Small intestine (tissue), 7 donors: ENCODE data around the gene PRSS12. TPM values are rescaled to one million over a fixed set of nuclear protein-coding genes. Genes with fewer than 3 reads are reported as not detected.
"Not testable (repeated sequence)": the region's sequence is repeated elsewhere in the genome, so short reads cannot be mapped to it uniquely, and the experiment has no call there.

Experiments
- DNase-seq, 2 donors: peaks; one replicate each; pipeline versions ENCODE4 v3.0.0 to v3.0.0-alpha.2; 2013
- FAIRE-seq: peaks from 2 replicates; lab custom pipeline; 2012; peaks lifted over from hg19 to GRCh38; lab: Jason Lieb, UNC
- H3K27ac ChIP-seq, 3 donors: one replicate each; pipeline ENCODE4 v1.5.1; 2013; ENCODE audit warnings: low read length in 2 of 3, mild to moderate bottlenecking in 2 of 3, control low read depth in 1 of 3, inconsistent platforms in 1 of 3, low read depth in 1 of 3, moderate library complexity in 1 of 3
- H3K27me3 ChIP-seq, 3 donors: one replicate each; pipeline ENCODE4 v1.6.1; 2013; ENCODE audit warnings: low read length in 3 of 3, inconsistent platforms in 1 of 3; ENCODE audit not compliant: control insufficient read depth in 3 of 3, insufficient read depth in 3 of 3
- H3K36me3 ChIP-seq, 3 donors: one replicate each; pipeline ENCODE4 v1.6.1; 2013; ENCODE audit warnings: low read length in 3 of 3, inconsistent platforms in 1 of 3, low read depth in 1 of 3, mild to moderate bottlenecking in 1 of 3, moderate library complexity in 1 of 3; ENCODE audit not compliant: control insufficient read depth in 3 of 3, insufficient read depth in 2 of 3
- H3K4me1 ChIP-seq, 3 donors: one replicate each; pipeline ENCODE4 v1.6.1; 2013; ENCODE audit warnings: low read length in 2 of 3, inconsistent platforms in 1 of 3, low read depth in 1 of 3, mild to moderate bottlenecking in 1 of 3, moderate library complexity in 1 of 3; ENCODE audit not compliant: control insufficient read depth in 3 of 3, insufficient read depth in 2 of 3
- H3K4me3 ChIP-seq, 3 donors: one replicate each; pipeline ENCODE4 v1.5.1; 2013; ENCODE audit warnings: low read length in 3 of 3, control low read depth in 1 of 3, inconsistent platforms in 1 of 3, low read depth in 1 of 3, mild to moderate bottlenecking in 1 of 3, moderate library complexity in 1 of 3
- H3K9me3 ChIP-seq, 2 donors: one replicate each; pipeline ENCODE4 v1.6.1; 2013; ENCODE audit warnings: low read depth in 1 of 2, low read length in 1 of 2; ENCODE audit not compliant: control insufficient read depth in 2 of 2, insufficient read depth in 1 of 2
- WGBS, 3 donors: extraction: QIAGEN DNeasy Blood & Tissue Kit; methylation state at CpG; one replicate each; pipeline ENCODE4 v1.1.7; 2013; 5-methylcytosine and 5-hydroxymethylcytosine counted together
- polyA plus RNA-seq, 4 donors: library from polyadenylated mRNA; stranded (reverse) in 3 of 4; unstranded in 1 of 4; fragments of 200-250 nt in 3 of 4; fragments of 120-200 nt in 1 of 4; gene quantifications; one replicate each; pipeline versions ENCODE4 v1.2.1 to v1.2.3, GENCODE V29; 2013
- donor health status: healthy with polysubstance abuse.
- donor health status: control.
- donor health status: control.
- donor health status: Bipolar disorder and iron deficiency.
- donor health status: healthy.

The PRSS12 gene
- polyA plus RNA-seq, 4 donors: 2.2 to 20.8 (median 8.9) TPM

GRCh38 chr4:118278473-118279274 lies 74.1 kb downstream of the PRSS12 start:
- no peak for FAIRE-seq
- H3K4me1 ChIP-seq: peaks cover 0 to 27% (median 4%) of the 10 kb centered on the region in 3 donors

DNA sequence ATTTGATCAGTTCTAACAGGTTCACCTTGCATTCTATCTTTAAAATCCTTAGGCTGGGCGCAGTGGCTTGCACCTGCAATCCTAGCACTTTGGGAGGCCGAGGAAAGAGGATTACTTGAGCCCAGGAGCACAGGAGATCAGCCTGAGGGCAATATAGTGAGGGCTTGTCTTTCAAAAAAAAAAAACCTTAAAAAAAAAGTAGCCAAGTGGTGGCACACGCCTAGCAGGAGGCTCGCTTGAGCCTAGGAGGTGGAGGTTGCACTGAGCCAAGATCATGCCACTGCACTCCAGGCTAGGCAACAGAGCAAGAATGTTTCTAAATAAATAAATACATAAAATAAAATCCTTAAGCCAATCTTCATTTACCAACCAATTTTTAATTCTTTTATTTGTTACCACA lies 75.6 kb downstream of the PRSS12 start:
- H3K4me3 ChIP-seq: no peak overlapping the region
- H3K36me3 ChIP-seq: peaks cover 0 to 3% (median 0%) of the 10 kb centered on the region in 3 donors
- DNase-seq (peak; percentile 25 to 31), FAIRE-seq (no peak)
- H3K9me3 ChIP-seq: peaks cover 0 to 4% of the 10 kb centered on the region in 2 donors
- H3K27ac ChIP-seq: peak overlapping the region in 2 of 3 donors; percentile 58 to 94
- H3K27me3 ChIP-seq: no peaks in the 10 kb centered on the region
- H3K4me1 ChIP-seq: peaks cover 0 to 27% (median 4%) of the 10 kb centered on the region in 3 donors
- 25 to 66% (median 51%) methylated on average over 4 of the region's 4 CpGs for whole genome bisulfite sequencing, 3 donors

More at GRCh38 chr4:118278473-118279274, 74.1 kb downstream of the PRSS12 start:
- no peaks in the 10 kb centered on the region for H3K27me3 ChIP-seq
- 0 to 1% (median 0%) methylated on average over 55 to 56 of the region's 56 CpGs for WGBS, 3 donors
- peaks cover 0 to 4% of the 10 kb centered on the region in 2 donors for H3K9me3 ChIP-seq
- peak overlapping the region; percentile 94 to 97 (median 96) for H3K27ac ChIP-seq
- peaks cover 0 to 3% (median 0%) of the 10 kb centered on the region in 3 donors for H3K36me3 ChIP-seq
- peak overlapping the region; percentile 73 to 94 (median 81) for H3K4me3 ChIP-seq
- DNase-seq: peak; percentile 98 to 99

DNA sequence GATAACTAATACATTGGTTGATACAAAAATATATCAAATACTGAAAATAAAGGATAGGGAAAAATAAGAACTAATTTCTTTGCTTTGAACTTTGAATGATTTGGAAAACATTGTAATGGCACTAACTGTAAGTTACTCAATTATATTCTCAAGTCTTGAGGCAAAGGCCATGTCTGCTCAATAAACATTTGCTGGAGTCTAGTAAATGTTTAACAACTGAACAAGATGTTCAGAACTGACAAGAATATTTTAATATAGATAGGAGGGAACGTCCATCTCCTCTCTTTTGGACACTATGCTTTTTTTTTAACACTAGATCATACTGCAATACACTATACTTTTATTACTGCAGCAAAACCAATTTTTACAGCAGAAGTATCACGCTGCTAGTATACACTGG lies 76.2 kb downstream of the PRSS12 start:
- H3K36me3 ChIP-seq: no peaks in the 10 kb centered on the region
- H3K9me3 ChIP-seq: peaks cover 0 to 4% of the 10 kb centered on the region in 2 donors
- H3K27me3 ChIP-seq: no peaks in the 10 kb centered on the region
- no peak overlapping the region for H3K4me3 ChIP-seq
- DNase-seq: peak; percentile 62 to 67
- 19 to 53% (median 24%) methylated on average over 2 of the region's 2 CpGs for WGBS, 3 donors
- H3K27ac ChIP-seq: peak overlapping the region in 1 of 3 donors; percentile 94
- FAIRE-seq: no peak
- H3K4me1 ChIP-seq: peaks cover 0 to 25% (median 4%) of the 10 kb centered on the region in 3 donors

DNA sequence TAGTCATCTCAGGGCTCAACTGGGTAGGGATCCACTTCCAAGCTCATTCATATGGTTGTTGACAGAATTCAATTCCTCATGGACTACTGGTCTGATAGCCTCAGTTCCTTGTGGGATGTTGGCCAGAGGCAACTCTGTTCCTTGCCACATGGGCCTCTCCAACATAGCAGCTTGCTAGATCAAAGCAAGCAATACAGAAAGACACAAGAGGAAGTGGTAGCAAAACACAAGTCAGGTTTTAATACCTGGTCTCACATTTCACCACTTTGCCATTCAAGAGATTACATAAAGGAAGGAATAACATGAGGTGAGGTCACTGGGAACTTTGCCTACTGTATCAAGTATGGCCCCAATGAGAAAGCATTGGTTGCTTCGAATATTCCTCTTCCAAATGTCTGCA lies 79.2 kb downstream of the PRSS12 start:
- no peak for FAIRE-seq

DNA sequence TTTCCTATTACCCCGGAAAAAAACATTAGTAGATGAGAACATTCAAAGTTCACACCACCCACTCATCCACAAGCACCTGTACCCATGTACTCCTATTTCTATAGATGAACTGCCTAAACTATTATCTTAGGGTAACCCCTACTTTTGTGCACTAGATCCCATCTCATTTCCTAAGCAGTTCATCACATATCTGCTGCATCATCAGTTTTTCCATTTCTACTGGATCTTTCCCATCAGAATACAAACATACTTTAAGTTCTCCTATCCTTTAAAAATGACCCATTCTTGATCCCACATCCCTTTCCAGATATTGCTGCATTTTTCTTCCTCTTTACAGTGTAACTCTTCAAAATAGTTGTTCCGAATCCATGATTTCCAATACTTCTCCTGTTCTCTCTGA lies 81.0 kb downstream of the PRSS12 start:
- Histone ChIP-seq H3K4me1 (peaks cover 0 to 8% (median 2%) of the 10 kb centered on the region in 3 donors), H3K36me3 (no peaks in the 10 kb centered on the region), H3K27me3 (no peaks in the 10 kb centered on the region), H3K27ac (no peak overlapping the region), H3K9me3 (peaks cover 0 to 4% of the 10 kb centered on the region in 2 donors), H3K4me3 (no peak overlapping the region)
- DNase-seq (no peak), FAIRE-seq (no peak)
- WGBS, 3 donors: 79 to 85% (median 82%) methylated on average over 2 of the region's 2 CpGs

More for the DNA sequence above, 79.2 kb downstream of the PRSS12 start:
- DNase-seq: no peak
- Histone ChIP-seq H3K27me3 (no peaks in the 10 kb centered on the region), H3K27ac (no peak overlapping the region), H3K36me3 (no peaks in the 10 kb centered on the region), H3K4me3 (no peak overlapping the region), H3K4me1 (peaks cover 0 to 16% (median 2%) of the 10 kb centered on the region in 3 donors), H3K9me3 (peaks cover 0 to 4% of the 10 kb centered on the region in 2 donors)
- 89 to 96% (median 92%) methylated on average over 1 of the region's 1 CpG for WGBS, 3 donors

- FAIRE-seq: peak; percentile 89
- Histone ChIP-seq H3K9me3 (no peaks in the 10 kb centered on the region), H3K4me3 (no peak overlapping the region), H3K36me3 (no peaks in the 10 kb centered on the region), H3K27ac (no peak overlapping the region), H3K27me3 (no peaks in the 10 kb centered on the region), H3K4me1 (no peaks in the 10 kb centered on the region)
- peak; percentile 50 to 64 for DNase-seq
- 2 to 4% (median 2%) methylated on average over 2 of the region's 2 CpGs for WGBS, 3 donors
Observed at GRCh38 chr4:118270492-118270891, 82.3 kb downstream of the PRSS12 start.

GRCh38 chr4:118268780-118269179 lies 84.0 kb downstream of the PRSS12 start:
- no peaks in the 10 kb centered on the region for H3K4me1 ChIP-seq
- H3K4me3 ChIP-seq: no peak overlapping the region
- H3K27me3 ChIP-seq: no peaks in the 10 kb centered on the region
- FAIRE-seq (no peak), DNase-seq (no peak)
- no peak overlapping the region for H3K27ac ChIP-seq
- WGBS, 3 donors: 31 to 65% (median 36%) methylated on average over 3 of the region's 3 CpGs
- no peaks in the 10 kb centered on the region for H3K36me3 ChIP-seq
- H3K9me3 ChIP-seq: no peaks in the 10 kb centered on the region

GRCh38 chr4:118266145-118266496 lies 86.7 kb downstream of the PRSS12 start:
- DNase-seq, H3K27me3 ChIP-seq, H3K4me1 ChIP-seq, H3K36me3 ChIP-seq, H3K4me3 ChIP-seq, FAIRE-seq, H3K27ac ChIP-seq, H3K9me3 ChIP-seq: not testable (repeated sequence)
- 87 to 89% (median 88%) methylated on average over 4 of the region's 4 CpGs for WGBS, 3 donors
